Activated B cell treated with CpG ODN at 0.5 μM for 24 hours (primary cell): ENCODE results near the gene PLA2G10. TPM values are rescaled to one million over a fixed set of nuclear protein-coding genes. Genes with fewer than 3 reads are reported as not detected.
A peak's percentile ranks its signal among the peaks of the same experiment; 100 is the strongest.
"Not testable (repeated sequence)": the region's sequence is repeated elsewhere in the genome, so short reads cannot be mapped to it uniquely, and the experiment has no call there.

ENCODE experiments used
- ATAC-seq: fragments of 200-7000 bp; cut with Tn5 transposase; one replicate; pipeline ENCODE4 v1.10.0; 2021; ENCODE audit warnings: low read depth, mild to moderate bottlenecking, moderate library complexity
- CTCF ChIA-PET: fragments of 350-600 bp; sonication (Branson Sonifier 250); formaldehyde crosslinking; loops from one replicate; lab custom pipeline; 2021; ENCODE audit warnings: antibody characterized with exemption; lab: Charles Lee
- POLR2A ChIA-PET: fragments of 350-600 bp; sonication (Branson Sonifier 250); formaldehyde crosslinking; loops from one replicate; lab custom pipeline; 2021; ENCODE audit warnings: antibody characterized with exemption; lab: Charles Lee
- DNase-seq: peaks from one replicate; pipeline ENCODE4 v3.0.0; 2022
- H3K27ac Mint-ChIP-seq: one replicate; pipeline ENCODE4 v1.8.0; 2020; ENCODE audit warnings: mixed read lengths
- H3K27me3 Mint-ChIP-seq: one replicate; pipeline ENCODE4 v1.8.0; 2021; ENCODE audit warnings: mixed read lengths
- H3K36me3 Mint-ChIP-seq: one replicate; pipeline ENCODE4 v1.8.0; 2021; ENCODE audit warnings: low read depth, mixed read lengths
- H3K4me1 Mint-ChIP-seq: one replicate; pipeline ENCODE4 v1.8.0; 2021; ENCODE audit warnings: mixed read lengths
- H3K4me3 Mint-ChIP-seq: one replicate; pipeline ENCODE4 v1.8.0; 2020; ENCODE audit warnings: mild to moderate bottlenecking, mixed read lengths
- H3K9me3 Mint-ChIP-seq: one replicate; pipeline ENCODE4 v1.8.0; 2020; ENCODE audit warnings: mixed read lengths
- CTCF ChIP-seq: fragments of 200-600 bp; IDR thresholded peaks from one replicate; pipeline ENCODE4 v1.8.0; 2022; ENCODE audit warnings: antibody characterized with exemption, mild to moderate bottlenecking
- intact Hi-C: fragments of 100-400 bp; cut with micrococcal nuclease; formaldehyde crosslinking; loops from one replicate; pipeline ENCODE4 v1.15.1; 2024
- total RNA-seq: library from RNA; stranded (reverse); gene quantifications from 2 replicates; pipeline ENCODE4 v1.2.3, GENCODE V29; 2022

The PLA2G10 gene
- total RNA-seq, 1 donor from 2014 or later, result not detected

GRCh38 chr16:14634389-14634725 is 59.8 kb downstream of the PLA2G10 start:
- Mint-ChIP-seq H3K4me1 (peaks cover 52% of the 10 kb centered on the region), H3K27me3 (no peaks in the 10 kb centered on the region), H3K27ac (peak overlapping the region; percentile 39), H3K4me3 (peak overlapping the region; percentile 100), H3K36me3 (peaks cover 40% of the 10 kb centered on the region), H3K9me3 (peaks cover 3% of the 10 kb centered on the region)
- ChIA-PET POLR2A (interaction anchor here (0.6 to 1.0 kb wide), 3 partner anchors 52 to 958 kb away, joined by 3 to 8 read pairs (median 6); no protein-coding TSS in a partner anchor), CTCF (no interaction called here)
- ATAC-seq, result no peak
- intact Hi-C loops, result loop anchor here (5.0 to 10.0 kb wide), 2 partner anchors 460 to 1008 kb away; partner anchors contain the start of genes MARF1 and RRN3
- TF ChIP-seq CTCF, result no peak
- no peak for DNase-seq

GRCh38 chr16:14632693-14633569 is 61.2 kb downstream of the PLA2G10 start, which contains the start of gene BFAR:
Gene BFAR (plus strand): TSS chr16:14632951. CDS start chr16:14644347, 11,396 bp downstream.
- CTCF ChIA-PET, result interaction anchor here (0.7 kb wide), 1 partner anchor 10 kb away, joined by 3 read pairs; no protein-coding TSS in a partner anchor
- Mint-ChIP-seq H3K27me3 (no peaks in the 10 kb centered on the region), H3K4me3 (peak within 1 kb of the TSS; percentile 100), H3K9me3 (peaks cover 3% of the 10 kb centered on the region), H3K27ac (peak within 1 kb of the TSS; percentile 97), H3K36me3 (peaks cover 39% of the 10 kb centered on the region), H3K4me1 (peaks cover 64% of the 10 kb centered on the region)
- no peak for TF ChIP-seq CTCF
- DNase-seq (peak; percentile 99), ATAC-seq (peak; percentile 77)
- intact Hi-C loops, result loop anchor here (1.0 to 10.0 kb wide), 4 partner anchors 26 to 1009 kb away; partner anchors contain the start of genes MARF1 and RRN3
- POLR2A ChIA-PET, result interaction anchor here (0.6 to 1.3 kb wide), 9 partner anchors 16 to 1010 kb away, joined by 3 to 6 read pairs (median 4); partner anchors contain the start of gene ERCC4

- Mint-ChIP-seq H3K4me1 (peaks cover 56% of the 10 kb centered on the region), H3K36me3 (peaks cover 40% of the 10 kb centered on the region), H3K4me3 (peak overlapping the region; percentile 92), H3K27ac (peak overlapping the region; percentile 97)
- not testable (repeated sequence) for ATAC-seq, DNase-seq, H3K9me3 Mint-ChIP-seq, H3K27me3 Mint-ChIP-seq
- ChIA-PET POLR2A (interaction anchor here (0.5 to 2.2 kb wide), 9 partner anchors 10 to 711 kb away, joined by 3 to 17 read pairs (median 4); partner anchors contain the start of gene ERCC4), CTCF (interaction anchor here (0.6 kb wide), 1 partner anchor 24 kb away, joined by 3 read pairs; no protein-coding TSS in a partner anchor)
- intact Hi-C loops, result loop anchor here (1.0 to 10.0 kb wide), 4 partner anchors 22 to 1012 kb away; partner anchors contain the start of genes ERCC4, MARF1 and RRN3
These were observed 63.3 kb downstream of the PLA2G10 start for GRCh38 chr16:14630620-14631330.

GRCh38 chr16:14629919-14630619 is 64.0 kb downstream of the PLA2G10 start, which contains the start of gene PARN:
Gene PARN (minus strand): TSS chr16:14630260. CDS start chr16:14630125, 135 bp downstream.
- TF ChIP-seq CTCF, result no peak
- ChIA-PET POLR2A (interaction anchor here (0.5 to 2.2 kb wide), 12 partner anchors 10 to 710 kb away, joined by 3 to 17 read pairs (median 5); partner anchors contain the start of gene ERCC4), CTCF (interaction anchor here (0.6 kb wide), 1 partner anchor 24 kb away, joined by 3 read pairs; no protein-coding TSS in a partner anchor)
- DNase-seq (peak; percentile 98), ATAC-seq (peak; percentile 70)
- no peaks in the 10 kb centered on the region for H3K27me3 Mint-ChIP-seq
- intact Hi-C loops, result loop anchor here (1.0 to 10.0 kb wide), 4 partner anchors 22 to 1012 kb away; partner anchors contain the start of genes ERCC4, MARF1 and RRN3
- H3K36me3 Mint-ChIP-seq, result peaks cover 47% of the 10 kb centered on the region
- peaks cover 3% of the 10 kb centered on the region for H3K9me3 Mint-ChIP-seq
- H3K4me1 Mint-ChIP-seq, result peaks cover 50% of the 10 kb centered on the region
- H3K4me3 Mint-ChIP-seq, result peak within 1 kb of the TSS; percentile 92
- H3K27ac Mint-ChIP-seq, result peak within 1 kb of the TSS; percentile 97
